ENCODE measurements around the gene PARD3B. TPM values are rescaled to one million over a fixed set of nuclear protein-coding genes. Genes with fewer than 3 reads are reported as not detected.

The PARD3B gene
- total and polyA plus RNA-seq, 3 experiments from 2014 or later, result 0.11 to 0.26 TPM; not detected in 1

DNA sequence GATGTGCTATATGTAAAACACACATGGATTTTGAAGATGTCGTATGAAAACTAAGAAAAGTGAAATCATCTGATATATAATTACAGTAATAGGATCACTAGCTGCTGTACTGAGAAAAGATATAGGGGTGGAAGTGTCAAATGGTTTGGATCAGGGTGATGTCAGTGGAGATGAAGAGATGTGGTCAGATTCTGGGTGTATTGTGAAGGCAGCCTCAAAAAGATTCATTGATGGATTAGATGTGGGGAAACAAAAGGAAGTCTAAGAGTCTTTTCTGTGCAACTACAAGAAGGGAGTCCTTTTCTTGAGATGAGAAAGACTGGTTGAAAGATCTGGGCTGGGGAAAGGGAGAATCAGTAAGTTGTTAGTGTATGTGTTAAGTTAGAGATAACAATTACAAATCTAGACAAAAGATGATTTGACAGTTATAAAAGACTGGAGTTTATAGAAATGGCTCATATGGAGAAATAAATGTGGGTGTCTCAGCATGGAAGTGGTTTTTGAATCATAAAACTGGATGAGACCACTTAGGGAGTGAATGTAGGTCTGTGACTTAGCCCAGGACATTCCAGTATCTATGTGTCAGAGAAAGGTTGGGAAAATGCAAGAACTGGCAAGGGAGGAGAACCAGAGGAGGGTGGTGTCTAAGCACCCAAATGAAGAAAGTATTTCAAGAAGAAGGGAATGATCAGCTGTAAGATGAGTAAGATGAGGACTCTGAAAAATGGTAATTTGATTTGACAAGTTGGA lies 347.4 kb downstream of the PARD3B start:
- H3K36me3 Mint-ChIP-seq, result no peaks in the 10 kb centered on the region
- Histone ChIP-seq H3K27ac (ENCODE audit: low read depth, low read length) (no peak overlapping the region), H3K4me3 (ENCODE audit: low read length) (no peak overlapping the region), H3K9me3 (ENCODE audit: low read length) (no peaks in the 10 kb centered on the region), H3K36me3 (ENCODE audit: insufficient read depth, low read length) (no peaks in the 10 kb centered on the region), H3K27me3 (ENCODE audit: insufficient read depth, low read length, poor library complexity, severe bottlenecking) (no peaks in the 10 kb centered on the region), H3K4me1 (ENCODE audit: insufficient read depth, low read length) (no peaks in the 10 kb centered on the region)
- POLR2A ChIA-PET, result interaction anchor here (0.6 kb wide), 1 partner anchor 79 kb away, joined by 3 read pairs; no protein-coding TSS in a partner anchor
- no peak overlapping the region for H3K4me3 Mint-ChIP-seq
- no peak for DNase-seq
- no peak overlapping the region for H3K27ac Mint-ChIP-seq
- H3K4me1 Mint-ChIP-seq, result no peaks in the 10 kb centered on the region
- CTCF ChIA-PET, result no interaction called here
- no peaks in the 10 kb centered on the region for H3K27me3 Mint-ChIP-seq
- no peaks in the 10 kb centered on the region for H3K9me3 Mint-ChIP-seq

DNA sequence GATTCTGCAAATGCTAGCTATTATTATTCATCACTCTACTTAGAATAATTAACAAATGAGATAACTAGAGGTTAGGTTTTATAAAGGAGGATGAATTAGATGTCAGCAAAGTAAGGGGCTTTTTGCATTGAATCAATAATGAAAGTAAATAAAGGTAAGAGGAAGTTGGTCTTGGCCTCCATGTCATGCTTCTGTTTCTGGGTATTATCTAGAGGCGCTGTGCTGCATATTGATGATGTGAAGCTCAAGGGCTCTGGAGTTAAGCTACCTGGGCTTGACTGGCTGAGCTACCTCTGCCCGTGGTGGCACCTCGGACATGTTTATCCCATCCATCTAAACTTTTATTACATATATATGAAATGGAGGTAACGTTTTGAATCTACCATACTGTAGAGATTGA lies 350.9 kb downstream of the PARD3B start:
- H3K4me1 ChIP-seq (ENCODE audit: insufficient read depth, low read length), result no peaks in the 10 kb centered on the region
- no peak overlapping the region for H3K4me3 ChIP-seq (ENCODE audit: low read length)
- H3K36me3 Mint-ChIP-seq, result peaks cover 0 to 6% (median 1%) of the 10 kb centered on the region in 3 donors
- no peaks in the 10 kb centered on the region for H3K27me3 ChIP-seq (ENCODE audit: insufficient read depth, low read length, poor library complexity, severe bottlenecking)
- H3K36me3 ChIP-seq (ENCODE audit: insufficient read depth, low read length), result no peaks in the 10 kb centered on the region
- no peak overlapping the region for H3K27ac Mint-ChIP-seq
- DNase-seq, result no peak
- no peak overlapping the region for H3K27ac ChIP-seq (ENCODE audit: low read depth, low read length)
- H3K9me3 ChIP-seq (ENCODE audit: low read length), result no peaks in the 10 kb centered on the region
- CTCF ChIA-PET, result no interaction called here
- H3K4me1 Mint-ChIP-seq, result peaks cover 0 to 10% (median 0%) of the 10 kb centered on the region in 3 donors
- peaks cover 0 to 14% (median 4%) of the 10 kb centered on the region in 5 donors for H3K9me3 Mint-ChIP-seq
- H3K4me3 Mint-ChIP-seq, result no peak overlapping the region
- POLR2A ChIA-PET, result no interaction called here
- H3K27me3 Mint-ChIP-seq, result no peaks in the 10 kb centered on the region

DNA sequence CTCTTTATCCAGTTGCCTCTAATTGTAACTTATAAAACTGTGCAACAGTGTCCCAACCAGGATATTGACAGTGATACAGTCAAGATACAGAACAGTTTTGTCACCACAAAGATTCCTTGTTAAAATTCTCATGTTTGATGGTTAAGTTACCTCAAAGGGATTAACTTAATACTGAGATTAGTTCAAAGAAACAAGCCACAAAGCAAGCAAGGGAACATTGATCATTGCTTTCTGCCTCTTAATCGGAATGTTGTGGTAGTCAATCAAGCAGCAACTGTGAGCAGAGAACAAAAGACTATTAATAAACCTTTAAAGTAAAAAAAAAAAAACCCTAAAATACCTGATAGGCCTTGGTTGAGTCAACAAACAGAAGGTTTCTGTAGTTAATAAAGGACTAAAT lies 352.3 kb downstream of the PARD3B start:
- Mint-ChIP-seq H3K9me3 (peaks cover 0 to 16% (median 4%) of the 10 kb centered on the region in 5 donors), H3K27ac (no peak overlapping the region), H3K36me3 (peaks cover 0 to 6% (median 1%) of the 10 kb centered on the region in 3 donors), H3K4me3 (no peak overlapping the region), H3K27me3 (no peaks in the 10 kb centered on the region), H3K4me1 (peaks cover 0 to 10% (median 0%) of the 10 kb centered on the region in 3 donors)
- ChIA-PET CTCF (no interaction called here), POLR2A (no interaction called here)
- no peaks in the 10 kb centered on the region for H3K9me3 ChIP-seq (ENCODE audit: low read length)
- H3K27me3 ChIP-seq (ENCODE audit: insufficient read depth, low read length, poor library complexity, severe bottlenecking), result no peaks in the 10 kb centered on the region
- no peaks in the 10 kb centered on the region for H3K4me1 ChIP-seq (ENCODE audit: insufficient read depth, low read length)
- H3K4me3 ChIP-seq (ENCODE audit: low read length), result no peak overlapping the region
- no peak for DNase-seq
- no peak overlapping the region for H3K27ac ChIP-seq (ENCODE audit: low read depth, low read length)
- H3K36me3 ChIP-seq (ENCODE audit: insufficient read depth, low read length), result no peaks in the 10 kb centered on the region

- H3K9me3 Mint-ChIP-seq, result peaks cover 0 to 16% (median 4%) of the 10 kb centered on the region in 5 donors
- no peaks in the 10 kb centered on the region for H3K27me3 ChIP-seq (ENCODE audit: insufficient read depth, low read length, poor library complexity, severe bottlenecking)
- H3K4me3 Mint-ChIP-seq, result no peak overlapping the region
- H3K36me3 Mint-ChIP-seq, result peaks cover 0 to 6% (median 1%) of the 10 kb centered on the region in 3 donors
- POLR2A ChIA-PET, result no interaction called here
- no peaks in the 10 kb centered on the region for H3K4me1 ChIP-seq (ENCODE audit: insufficient read depth, low read length)
- H3K27ac ChIP-seq (ENCODE audit: low read depth, low read length), result no peak overlapping the region
- peaks cover 0 to 10% (median 0%) of the 10 kb centered on the region in 3 donors for H3K4me1 Mint-ChIP-seq
- H3K36me3 ChIP-seq (ENCODE audit: insufficient read depth, low read length), result no peaks in the 10 kb centered on the region
- no peak overlapping the region for H3K27ac Mint-ChIP-seq
- no peak for DNase-seq
- CTCF ChIA-PET, result no interaction called here
- H3K4me3 ChIP-seq (ENCODE audit: low read length), result no peak overlapping the region
- H3K27me3 Mint-ChIP-seq, result no peaks in the 10 kb centered on the region
- no peaks in the 10 kb centered on the region for H3K9me3 ChIP-seq (ENCODE audit: low read length)
Observed at GRCh38 chr2:204898928-204899640, 353.8 kb downstream of the PARD3B start.

DNA sequence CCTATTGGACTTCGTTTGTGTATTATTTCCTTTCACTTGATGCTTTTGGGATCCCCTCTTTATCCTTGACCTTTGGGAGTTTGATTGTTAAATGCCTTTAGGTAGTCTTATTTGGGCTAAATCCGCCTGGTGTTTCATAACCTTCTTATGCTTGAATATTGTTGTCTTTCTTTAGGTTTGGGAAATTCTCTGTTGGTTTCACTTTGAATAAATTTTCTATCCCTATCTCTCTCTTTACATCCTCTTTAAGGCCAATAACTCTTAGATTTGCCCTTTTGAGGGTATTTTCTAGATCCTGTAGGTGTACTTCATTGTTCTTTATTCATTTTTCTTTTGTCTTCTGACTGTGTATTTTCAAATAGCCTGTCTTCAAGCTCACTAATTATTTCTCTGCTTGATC lies 354.7 kb downstream of the PARD3B start:
- Mint-ChIP-seq H3K4me3 (peak overlapping the region in 2 of 7 donors; percentile 19 to 29), H3K4me1 (peaks cover 0 to 10% (median 0%) of the 10 kb centered on the region in 3 donors), H3K36me3 (peaks cover 0 to 6% (median 1%) of the 10 kb centered on the region in 3 donors), H3K27me3 (no peaks in the 10 kb centered on the region), H3K9me3 (peaks cover 0 to 16% (median 4%) of the 10 kb centered on the region in 5 donors), H3K27ac (no peak overlapping the region)
- ChIA-PET POLR2A (no interaction called here), CTCF (no interaction called here)
- no peak overlapping the region for H3K27ac ChIP-seq (ENCODE audit: low read depth, low read length)
- no peaks in the 10 kb centered on the region for H3K9me3 ChIP-seq (ENCODE audit: low read length)
- H3K4me3 ChIP-seq (ENCODE audit: low read length), result no peak overlapping the region
- H3K27me3 ChIP-seq (ENCODE audit: insufficient read depth, low read length, poor library complexity, severe bottlenecking), result no peaks in the 10 kb centered on the region
- no peak for DNase-seq
- H3K36me3 ChIP-seq (ENCODE audit: insufficient read depth, low read length), result no peaks in the 10 kb centered on the region
- H3K4me1 ChIP-seq (ENCODE audit: insufficient read depth, low read length), result no peaks in the 10 kb centered on the region

GRCh38 chr2:204900487-204900886 lies 355.2 kb downstream of the PARD3B start:
- Histone ChIP-seq H3K4me3 (ENCODE audit: low read length) (no peak overlapping the region), H3K27me3 (ENCODE audit: insufficient read depth, low read length, poor library complexity, severe bottlenecking) (no peaks in the 10 kb centered on the region), H3K36me3 (ENCODE audit: insufficient read depth, low read length) (no peaks in the 10 kb centered on the region), H3K9me3 (ENCODE audit: low read length) (no peaks in the 10 kb centered on the region), H3K27ac (ENCODE audit: low read depth, low read length) (no peak overlapping the region), H3K4me1 (ENCODE audit: insufficient read depth, low read length) (no peaks in the 10 kb centered on the region)
- H3K36me3 Mint-ChIP-seq, result peaks cover 0 to 6% (median 1%) of the 10 kb centered on the region in 3 donors
- peaks cover 0 to 16% (median 4%) of the 10 kb centered on the region in 5 donors for H3K9me3 Mint-ChIP-seq
- H3K4me1 Mint-ChIP-seq, result peaks cover 0 to 10% (median 0%) of the 10 kb centered on the region in 3 donors
- ChIA-PET POLR2A (no interaction called here), CTCF (no interaction called here)
- H3K4me3 Mint-ChIP-seq, result peak overlapping the region in 2 of 7 donors; percentile 19 to 29
- H3K27me3 Mint-ChIP-seq, result no peaks in the 10 kb centered on the region
- DNase-seq, result no peak
- no peak overlapping the region for H3K27ac Mint-ChIP-seq

- no peaks in the 10 kb centered on the region for H3K27me3 Mint-ChIP-seq
- peaks cover 0 to 16% (median 4%) of the 10 kb centered on the region in 5 donors for H3K9me3 Mint-ChIP-seq
- no peaks in the 10 kb centered on the region for H3K36me3 ChIP-seq (ENCODE audit: insufficient read depth, low read length)
- DNase-seq, result no peak
- H3K27me3 ChIP-seq (ENCODE audit: insufficient read depth, low read length, poor library complexity, severe bottlenecking), result no peaks in the 10 kb centered on the region
- no peaks in the 10 kb centered on the region for H3K9me3 ChIP-seq (ENCODE audit: low read length)
- H3K4me3 Mint-ChIP-seq, result no peak overlapping the region
- H3K27ac ChIP-seq (ENCODE audit: low read depth, low read length), result no peak overlapping the region
- POLR2A ChIA-PET, result no interaction called here
- CTCF ChIA-PET, result no interaction called here
- no peaks in the 10 kb centered on the region for H3K4me1 ChIP-seq (ENCODE audit: insufficient read depth, low read length)
- H3K27ac Mint-ChIP-seq, result no peak overlapping the region
- peaks cover 0 to 6% (median 1%) of the 10 kb centered on the region in 3 donors for H3K36me3 Mint-ChIP-seq
- H3K4me1 Mint-ChIP-seq, result peaks cover 0 to 10% (median 0%) of the 10 kb centered on the region in 3 donors
- no peak overlapping the region for H3K4me3 ChIP-seq (ENCODE audit: low read length)
Observed at GRCh38 chr2:204900910-204901309, 355.6 kb downstream of the PARD3B start.

- CTCF ChIA-PET, result no interaction called here
- DNase-seq, result no peak
Observed at GRCh38 chr2:204901591-204901990, 356.3 kb downstream of the PARD3B start.

More at GRCh38 chr2:204901591-204901990, 356.3 kb downstream of the PARD3B start:
- Histone ChIP-seq H3K9me3 (ENCODE audit: low read length) (no peaks in the 10 kb centered on the region), H3K27me3 (ENCODE audit: insufficient read depth, low read length, poor library complexity, severe bottlenecking) (no peaks in the 10 kb centered on the region), H3K27ac (ENCODE audit: low read depth, low read length) (no peak overlapping the region), H3K4me3 (ENCODE audit: low read length) (no peak overlapping the region), H3K4me1 (ENCODE audit: insufficient read depth, low read length) (no peaks in the 10 kb centered on the region), H3K36me3 (ENCODE audit: insufficient read depth, low read length) (no peaks in the 10 kb centered on the region)
- Mint-ChIP-seq H3K27me3 (no peaks in the 10 kb centered on the region), H3K4me3 (no peak overlapping the region), H3K9me3 (peaks cover 0 to 16% (median 4%) of the 10 kb centered on the region in 5 donors), H3K36me3 (peaks cover 0 to 6% (median 1%) of the 10 kb centered on the region in 3 donors), H3K4me1 (peaks cover 0 to 10% (median 0%) of the 10 kb centered on the region in 3 donors), H3K27ac (no peak overlapping the region)
- POLR2A ChIA-PET, result no interaction called here

All from CD8-positive, alpha-beta memory T cell (primary cell).